GM23338 (cell line): Measurements from ENCODE around the gene WDR75. TPM values are rescaled to one million over a fixed set of nuclear protein-coding genes. Genes with fewer than 3 reads are reported as not detected.

Source experiments
- ATAC-seq: fragments of 200-7000 bp; cut with Tn5 transposase; 3 replicates; pipeline ENCODE4 v1.9.1; 2020
- DNase-seq: peaks from one replicate; pipeline ENCODE4 v3.0.0-alpha.2; 2015; ENCODE audit warnings: low spot score
- H2AFZ ChIP-seq: fragments of 200-600 bp; sonication (generic); 2 replicates; pipeline ENCODE4 v1.8.0; 2016; ENCODE audit warnings: antibody characterized with exemption, mild to moderate bottlenecking, moderate library complexity
- H3F3A ChIP-seq: fragments of 200-600 bp; sonication (generic); replicated peaks from 2 replicates; pipeline ENCODE4 v1.8.0; 2017; ENCODE audit warnings: antibody characterized with exemption, mixed run types, low read depth
- H3K27ac ChIP-seq: fragments of 200-600 bp; sonication (generic); 2 replicates; pipeline ENCODE4 v1.6.1; 2016; ENCODE audit warnings: low read depth
- H3K27me3 ChIP-seq: fragments of 200-600 bp; sonication (generic); 2 replicates; pipeline ENCODE4 v1.8.0; 2016; ENCODE audit warnings: mild to moderate bottlenecking, mixed run types, moderate library complexity; ENCODE audit not compliant: insufficient read depth
- H3K36me3 ChIP-seq: fragments of 200-600 bp; sonication (generic); 2 replicates; pipeline ENCODE4 v1.8.0; 2016; ENCODE audit warnings: mild to moderate bottlenecking; ENCODE audit not compliant: insufficient read depth
- H3K4me1 ChIP-seq: fragments of 200-600 bp; sonication (generic); 2 replicates; pipeline ENCODE4 v1.8.0; 2016; ENCODE audit warnings: mild to moderate bottlenecking, moderate library complexity; ENCODE audit not compliant: insufficient read depth
- H3K4me2 ChIP-seq: fragments of 200-600 bp; sonication (generic); 2 replicates; pipeline ENCODE4 v1.7.1; 2017; ENCODE audit warnings: mixed run types
- H3K4me3 ChIP-seq: fragments of 200-600 bp; sonication (generic); 2 replicates; pipeline ENCODE4 v1.6.1; 2016; ENCODE audit warnings: mixed run types
- H3K79me2 ChIP-seq: fragments of 200-600 bp; sonication (generic); replicated peaks from 2 replicates; pipeline ENCODE4 v1.8.0; 2017; ENCODE audit warnings: mild to moderate bottlenecking; ENCODE audit not compliant: insufficient read depth
- H3K9me2 ChIP-seq: fragments of 200-600 bp; sonication (generic); 2 replicates; pipeline ENCODE4 v1.8.0; 2017; ENCODE audit not compliant: insufficient read depth
- H4K20me1 ChIP-seq: fragments of 200-600 bp; sonication (generic); replicated peaks from 2 replicates; pipeline ENCODE4 v1.8.0; 2017; ENCODE audit warnings: mild to moderate bottlenecking; ENCODE audit not compliant: insufficient read depth
- H3K27ac Mint-ChIP-seq: 2 replicates; pipeline ENCODE4 v1.8.0; 2020; ENCODE audit warnings: inconsistent platforms, mild to moderate bottlenecking, moderate library complexity, mixed read lengths
- H3K27me3 Mint-ChIP-seq: 3 replicates; pipeline ENCODE4 v1.8.0; 2022; ENCODE audit warnings: low read depth, mild to moderate bottlenecking, moderate library complexity, mixed read lengths, inconsistent platforms; ENCODE audit not compliant: insufficient read depth, poor library complexity
- H3K36me3 Mint-ChIP-seq: 3 replicates; pipeline ENCODE4 v1.8.0; 2021; ENCODE audit warnings: low read depth, mild to moderate bottlenecking, inconsistent platforms, moderate library complexity, mixed read lengths
- H3K4me1 Mint-ChIP-seq: 3 replicates; pipeline ENCODE4 v1.8.0; 2020; ENCODE audit warnings: mild to moderate bottlenecking, inconsistent platforms, mixed read lengths
- H3K4me3 Mint-ChIP-seq: 3 replicates; pipeline ENCODE4 v1.8.0; 2021; ENCODE audit warnings: moderate library complexity, mild to moderate bottlenecking, inconsistent platforms, mixed read lengths
- H3K9me3 Mint-ChIP-seq: 3 replicates; pipeline ENCODE4 v1.8.0; 2020; ENCODE audit warnings: moderate library complexity, mild to moderate bottlenecking, inconsistent platforms, mixed read lengths
- CREB1 ChIP-seq: fragments of 250-450 bp; sonication (Bioruptor Pico); IDR thresholded peaks from 2 replicates; pipeline ENCODE4 v1.5.0; 2020; ENCODE audit warnings: low read depth, mild to moderate bottlenecking, moderate library complexity
- CTCF ChIP-seq, 2 experiments: fragments of 200-600 bp in 1 of 2; sonication (generic) in 1 of 2; conservative IDR thresholded peaks; 2 replicates each; pipeline versions ENCODE4 v1.5.1 to v1.6.1; 2016 to 2017; ENCODE audit warnings: antibody characterized with exemption in 2 of 2, low read depth in 2 of 2, mild to moderate bottlenecking in 2 of 2, moderate library complexity in 1 of 2
- EZH2 ChIP-seq: fragments of 200-600 bp; sonication (generic); IDR thresholded peaks from one replicate; pipeline ENCODE4 v1.8.0; 2017; ENCODE audit warnings: antibody characterized with exemption, mild to moderate bottlenecking, low read depth; ENCODE audit not compliant: unreplicated experiment
- EZH2phosphoT487 ChIP-seq: fragments of 200-600 bp; sonication (generic); IDR thresholded peaks from one replicate; pipeline ENCODE4 v1.8.1; 2018; ENCODE audit warnings: antibody characterized with exemption; ENCODE audit not compliant: unreplicated experiment
- JUNB ChIP-seq: IDR thresholded peaks from one replicate; pipeline ENCODE4 v1.6.1; 2016; ENCODE audit warnings: antibody characterized with exemption; ENCODE audit not compliant: unreplicated experiment
- NANOG ChIP-seq: IDR thresholded peaks from 2 replicates; pipeline ENCODE4 v1.6.1; 2016; ENCODE audit warnings: antibody characterized with exemption, borderline replicate concordance
- POLR2AphosphoS5 ChIP-seq: IDR thresholded peaks from 2 replicates; pipeline ENCODE4 v1.6.1; 2016; ENCODE audit warnings: antibody characterized with exemption, low read depth
- STAT1 ChIP-seq: IDR thresholded peaks from one replicate; pipeline ENCODE4 v1.6.1; 2016; ENCODE audit warnings: antibody characterized with exemption; ENCODE audit not compliant: unreplicated experiment
- ZNF331 ChIP-seq: fragments of 250-450 bp; sonication (Bioruptor Pico); IDR thresholded peaks from 2 replicates; pipeline ENCODE4 v1.5.0; 2020; ENCODE audit warnings: low read depth, mild to moderate bottlenecking, moderate library complexity
- ZNF462 ChIP-seq: fragments of 250-450 bp; sonication (Bioruptor Pico); IDR thresholded peaks from 2 replicates; pipeline ENCODE4 v1.5.0; 2020; ENCODE audit warnings: mild to moderate bottlenecking, moderate library complexity
- polyA plus RNA-seq: library from polyadenylated mRNA; unstranded; fragments of >200 nt; fragmentation: Nextera tagmentation; extraction: Ambion mirVana; gene quantifications from 2 replicates; pipeline ENCODE4 v1.2.1, GENCODE V29; 2016
- total RNA-seq: library from RNA; depleted of rRNA; stranded (reverse); fragments of >200 nt; shearing (Covaris generic); gene quantifications from 2 replicates; pipeline ENCODE4 v1.2.3, GENCODE V29; 2014

WDR75 gene
- total and polyA plus RNA-seq, 2 experiments from 2014 or later, result 57.2 to 80.9 TPM

GRCh38 chr2:189467593-189467992 is 26.3 kb downstream of the WDR75 start:
- no peak overlapping the region for H3K4me2 ChIP-seq
- no peak overlapping the region for H2AFZ ChIP-seq
- no peaks in the 10 kb centered on the region for H3F3A ChIP-seq
- Mint-ChIP-seq H3K27ac (no peak overlapping the region), H3K36me3 (peaks cover 97% of the 10 kb centered on the region), H3K4me3 (no peak overlapping the region), H3K4me1 (no peaks in the 10 kb centered on the region), H3K27me3 (no peaks in the 10 kb centered on the region), H3K9me3 (no peaks in the 10 kb centered on the region)
- H3K36me3 ChIP-seq, result peaks cover 81% of the 10 kb centered on the region
- no peaks in the 10 kb centered on the region for H3K27me3 ChIP-seq
- no peaks in the 10 kb centered on the region for H3K9me2 ChIP-seq
- no peak overlapping the region for H3K27ac ChIP-seq
- DNase-seq (no peak), ATAC-seq (no peak)
- peaks cover 3% of the 10 kb centered on the region; the same call in 1 of the 2 replicates for H4K20me1 ChIP-seq
- TF ChIP-seq EZH2 (no peak), CTCF (conservative IDR thresholded peaks at IDR 0.05; ENCODE audit: low read depth in 2 of 2) (no peak), ZNF331 (CRISPR knock-in tag) (no peak), STAT1 (no peak), EZH2phosphoT487 (no peak), NANOG (no peak)
- no peaks in the 10 kb centered on the region for H3K4me1 ChIP-seq
- no peak overlapping the region for H3K4me3 ChIP-seq
- no peaks in the 10 kb centered on the region for H3K79me2 ChIP-seq

- H3K36me3 ChIP-seq, result peaks cover 48% of the 10 kb centered on the region
These were observed 33.3 kb downstream of the WDR75 start for GRCh38 chr2:189474526-189474925.

GRCh38 chr2:189477756-189478155 is 36.5 kb downstream of the WDR75 start:
- no peaks in the 10 kb centered on the region for H3K79me2 ChIP-seq
- H3K27ac ChIP-seq, result peak overlapping the region; percentile 81; the same call in 1 of the 2 replicates
- H2AFZ ChIP-seq, result no peak overlapping the region
- Mint-ChIP-seq H3K4me3 (no peak overlapping the region), H3K36me3 (peaks cover 41% of the 10 kb centered on the region), H3K27ac (peak overlapping the region; percentile 75; the same call in 1 of the 2 replicates), H3K9me3 (no peaks in the 10 kb centered on the region), H3K4me1 (no peaks in the 10 kb centered on the region), H3K27me3 (no peaks in the 10 kb centered on the region)
- H3K4me3 ChIP-seq, result no peak overlapping the region
- H3F3A ChIP-seq, result no peaks in the 10 kb centered on the region
- no peaks in the 10 kb centered on the region for H3K4me1 ChIP-seq
- no peaks in the 10 kb centered on the region for H3K9me2 ChIP-seq
- 0 out of 2 replicates have a peak, but pooled peaks cover 4% of the 10 kb centered on the region for H4K20me1 ChIP-seq
- H3K27me3 ChIP-seq, result no peaks in the 10 kb centered on the region
- H3K36me3 ChIP-seq, result peaks cover 26% of the 10 kb centered on the region
- ATAC-seq (peak; percentile 72), DNase-seq (no peak)
- no peak overlapping the region for H3K4me2 ChIP-seq
- TF ChIP-seq CREB1 (no peak), ZNF462 (CRISPR knock-in tag) (no peak), ZNF331 (CRISPR knock-in tag) (no peak), JUNB (no peak), POLR2AphosphoS5 (no peak)

More at GRCh38 chr2:189474526-189474925, 33.3 kb downstream of the WDR75 start:
- Histone ChIP-seq H3F3A (no peaks in the 10 kb centered on the region), H3K4me2 (no peak overlapping the region), H3K27me3 (no peaks in the 10 kb centered on the region), H3K27ac (no peak overlapping the region), H3K79me2 (no peaks in the 10 kb centered on the region), H3K9me2 (no peaks in the 10 kb centered on the region), H3K4me3 (no peak overlapping the region), H4K20me1 (0 out of 2 replicates have a peak, but pooled peaks cover 4% of the 10 kb centered on the region), H3K4me1 (no peaks in the 10 kb centered on the region), H2AFZ (no peak overlapping the region)
- DNase-seq (no peak), ATAC-seq (no peak)
- Mint-ChIP-seq H3K4me1 (no peaks in the 10 kb centered on the region), H3K9me3 (no peaks in the 10 kb centered on the region), H3K27me3 (no peaks in the 10 kb centered on the region), H3K4me3 (no peak overlapping the region), H3K36me3 (peaks cover 71% of the 10 kb centered on the region), H3K27ac (no peak overlapping the region)
- TF ChIP-seq STAT1 (no peak), POLR2AphosphoS5 (no peak)
